ENCODE data around the gene ATP5ME. TPM values are rescaled to one million over a fixed set of nuclear protein-coding genes. Genes with fewer than 3 reads are reported as not detected.

Gene ATP5ME
- total RNA-seq, 1 experiment from 2014 or later = 330 TPM

DNA sequence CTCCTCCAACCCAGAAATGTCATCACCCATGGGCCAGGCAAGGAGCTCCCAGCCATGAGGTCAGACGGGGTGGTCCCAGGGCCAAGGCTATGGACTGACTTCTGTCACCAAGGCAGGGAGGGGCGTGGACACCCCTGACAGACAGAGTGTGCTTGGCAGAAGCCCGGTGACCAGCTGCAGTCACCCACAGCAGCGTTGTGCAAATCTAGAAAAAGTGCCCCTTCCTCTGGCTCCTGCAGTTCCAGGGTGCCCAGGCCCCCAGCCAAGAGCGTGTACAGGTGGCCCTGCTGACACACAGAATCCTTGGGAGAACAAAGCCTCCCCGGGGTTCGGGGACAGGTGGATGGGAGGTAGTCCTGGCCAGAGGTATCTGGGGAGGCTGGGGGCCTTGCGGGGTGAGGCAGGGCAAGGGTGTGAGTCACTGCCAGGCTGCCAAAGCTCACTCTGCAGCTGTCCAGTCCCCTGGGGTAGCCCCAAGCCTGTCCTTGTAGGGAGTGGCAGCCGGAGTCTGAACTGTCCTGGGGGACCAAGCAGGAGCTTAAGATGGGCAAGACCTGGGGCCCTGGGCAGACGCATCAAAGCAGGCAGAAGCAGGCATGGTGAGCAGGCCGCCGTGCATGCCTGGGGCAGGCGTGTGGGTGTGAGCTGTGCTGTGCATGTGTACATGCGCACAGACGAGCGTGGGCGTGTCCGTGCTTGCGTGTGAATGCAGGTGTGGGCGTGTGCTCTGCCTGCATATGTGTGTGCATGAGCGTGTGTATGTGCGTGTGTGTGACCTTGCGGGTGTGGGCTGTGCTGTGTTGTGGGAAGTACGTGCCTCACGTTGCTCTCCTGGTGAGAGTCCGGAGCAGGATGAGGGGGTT is 3.6 kb upstream of the ATP5ME start:
- Histone ChIP-seq H3K9me3 (ENCODE audit: control insufficient read depth in 1 of 2, insufficient read depth in 1 of 2, low read depth in 1 of 2, low read length in 2 of 2) (no peaks in the 10 kb centered on the region), H2AFZ (ENCODE audit: low read depth, low read length, poor library complexity, severe bottlenecking) (no peak overlapping the region), H3K4me2 (ENCODE audit: low read length) (peak overlapping the region; percentile 60), H3K4me3 (replicated peaks in 1 of 2; ENCODE audit: low read depth in 1 of 2, low read length in 2 of 2) (peak overlapping the region in 1 of 2 experiments; percentile 17; a peak in 1 of 4 replicates), H3K4me1 (ENCODE audit: control insufficient read depth in 1 of 2, insufficient read depth in 2 of 2, low read length in 2 of 2) (peaks cover 28 to 60% of the 10 kb centered on the region in 2 experiments), H3K27me3 (ENCODE audit: insufficient read depth, low read length) (no peaks in the 10 kb centered on the region), H3K9ac (ENCODE audit: low read length) (peak overlapping the region; percentile 41), H3K79me2 (ENCODE audit: insufficient read depth, low read length) (peaks cover 18% of the 10 kb centered on the region), H4K20me1 (ENCODE audit: insufficient read depth) (no peaks in the 10 kb centered on the region), H3K36me3 (ENCODE audit: control insufficient read depth in 1 of 2, insufficient read depth in 2 of 2, low read length in 2 of 2) (peaks cover 0 to 6% of the 10 kb centered on the region in 2 experiments; a peak in 1 of 4 replicates), H3K9me2 (ENCODE audit: insufficient read depth) (no peaks in the 10 kb centered on the region), H3K27ac (ENCODE audit: low read depth, low read length) (peak overlapping the region; percentile 14; the same call in 1 of the 2 replicates)
- peak; percentile 53 for ATAC-seq
- ChIA-PET POLR2A (no interaction called here), RAD21 (ENCODE audit: low non-redundant PET in 1 of 2, low total read pairs in 2 of 2, uncharacterized antibody in 2 of 2, unreplicated experiment in 2 of 2) (no interaction called here), CTCF (interaction anchor here (1.0 kb wide), 1 partner anchor 9 kb away, joined by 5 read pairs; no protein-coding TSS in a partner anchor)
- peak; percentile 45 for DNase-seq (ENCODE audit: low read depth, low spot score)
- TF ChIP-seq POLR2AphosphoS5 (IDR thresholded peaks at IDR 0.05; ENCODE audit: low read depth, low read length) = peak; percentile 66
- TF ChIP-seq, protein P1, sequence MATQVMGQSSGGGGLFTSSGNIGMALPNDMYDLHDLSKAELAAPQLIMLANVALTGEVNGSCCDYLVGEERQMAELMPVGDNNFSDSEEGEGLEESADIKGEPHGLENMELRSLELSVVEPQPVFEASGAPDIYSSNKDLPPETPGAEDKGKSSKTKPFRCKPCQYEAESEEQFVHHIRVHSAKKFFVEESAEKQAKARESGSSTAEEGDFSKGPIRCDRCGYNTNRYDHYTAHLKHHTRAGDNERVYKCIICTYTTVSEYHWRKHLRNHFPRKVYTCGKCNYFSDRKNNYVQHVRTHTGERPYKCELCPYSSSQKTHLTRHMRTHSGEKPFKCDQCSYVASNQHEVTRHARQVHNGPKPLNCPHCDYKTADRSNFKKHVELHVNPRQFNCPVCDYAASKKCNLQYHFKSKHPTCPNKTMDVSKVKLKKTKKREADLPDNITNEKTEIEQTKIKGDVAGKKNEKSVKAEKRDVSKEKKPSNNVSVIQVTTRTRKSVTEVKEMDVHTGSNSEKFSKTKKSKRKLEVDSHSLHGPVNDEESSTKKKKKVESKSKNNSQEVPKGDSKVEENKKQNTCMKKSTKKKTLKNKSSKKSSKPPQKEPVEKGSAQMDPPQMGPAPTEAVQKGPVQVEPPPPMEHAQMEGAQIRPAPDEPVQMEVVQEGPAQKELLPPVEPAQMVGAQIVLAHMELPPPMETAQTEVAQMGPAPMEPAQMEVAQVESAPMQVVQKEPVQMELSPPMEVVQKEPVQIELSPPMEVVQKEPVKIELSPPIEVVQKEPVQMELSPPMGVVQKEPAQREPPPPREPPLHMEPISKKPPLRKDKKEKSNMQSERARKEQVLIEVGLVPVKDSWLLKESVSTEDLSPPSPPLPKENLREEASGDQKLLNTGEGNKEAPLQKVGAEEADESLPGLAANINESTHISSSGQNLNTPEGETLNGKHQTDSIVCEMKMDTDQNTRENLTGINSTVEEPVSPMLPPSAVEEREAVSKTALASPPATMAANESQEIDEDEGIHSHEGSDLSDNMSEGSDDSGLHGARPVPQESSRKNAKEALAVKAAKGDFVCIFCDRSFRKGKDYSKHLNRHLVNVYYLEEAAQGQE (IDR thresholded peaks at IDR 0.05; ENCODE audit: low read depth) = no peak
- BruUV-seq (replicated peaks) = no TSS peak
- intact Hi-C loops (cut with micrococcal nuclease) = loop anchor here (10.0 kb wide), 1 partner anchor 203 kb away; no protein-coding TSS in a partner anchor

DNA sequence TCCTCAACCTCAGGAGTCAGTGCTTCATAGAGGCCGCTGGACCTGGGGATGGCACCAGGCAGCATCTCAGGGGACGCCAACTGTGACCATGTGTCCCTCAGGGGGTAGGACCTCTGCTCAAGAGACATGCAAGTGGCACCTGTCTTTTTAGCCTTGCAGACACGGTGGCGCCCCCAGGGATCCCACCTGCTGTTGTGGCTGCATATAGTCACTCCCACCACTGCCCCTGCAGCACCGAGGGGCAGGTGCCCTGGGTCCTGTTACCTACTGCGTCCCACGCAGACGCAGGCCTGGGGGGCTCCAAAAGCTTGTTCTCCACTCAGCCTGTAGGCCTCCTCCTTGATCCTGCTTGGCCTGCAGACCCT is 2.8 kb upstream of the ATP5ME start:
- Histone ChIP-seq H3K9me3 (ENCODE audit: control insufficient read depth in 1 of 2, insufficient read depth in 1 of 2, low read depth in 1 of 2, low read length in 2 of 2) (no peaks in the 10 kb centered on the region), H3K4me2 (ENCODE audit: low read length) (no peak overlapping the region), H3K9me2 (ENCODE audit: insufficient read depth) (no peaks in the 10 kb centered on the region), H3K36me3 (ENCODE audit: control insufficient read depth in 1 of 2, insufficient read depth in 2 of 2, low read length in 2 of 2) (peaks cover 5 to 14% of the 10 kb centered on the region in 2 experiments), H3K27me3 (ENCODE audit: insufficient read depth, low read length) (no peaks in the 10 kb centered on the region), H4K20me1 (ENCODE audit: insufficient read depth) (no peaks in the 10 kb centered on the region), H3K27ac (ENCODE audit: low read depth, low read length) (peak overlapping the region; percentile 3; the same call in 1 of the 2 replicates), H3K4me3 (replicated peaks in 1 of 2; ENCODE audit: low read depth in 1 of 2, low read length in 2 of 2) (no peak overlapping the region), H3K4me1 (ENCODE audit: control insufficient read depth in 1 of 2, insufficient read depth in 2 of 2, low read length in 2 of 2) (peaks cover 24 to 55% of the 10 kb centered on the region in 2 experiments), H3K9ac (ENCODE audit: low read length) (no peak overlapping the region), H3K79me2 (ENCODE audit: insufficient read depth, low read length) (peaks cover 26% of the 10 kb centered on the region), H2AFZ (ENCODE audit: low read depth, low read length, poor library complexity, severe bottlenecking) (no peak overlapping the region)
- no peak for DNase-seq (ENCODE audit: low read depth, low spot score)
- RAD21 ChIA-PET (ENCODE audit: low non-redundant PET in 1 of 2, low total read pairs in 2 of 2, uncharacterized antibody in 2 of 2, unreplicated experiment in 2 of 2) = no interaction called here
- no peak for ATAC-seq
- BruUV-seq (replicated peaks) = no TSS peak
- intact Hi-C loops (cut with micrococcal nuclease) = loop anchor here (10.0 kb wide), 1 partner anchor 202 kb away; no protein-coding TSS in a partner anchor
- POLR2A ChIA-PET = no interaction called here
- CTCF ChIA-PET = no interaction called here
- no peak for TF ChIP-seq CBX3 (IDR thresholded peaks at IDR 0.05; ENCODE audit: low read depth)
- no peak for TF ChIP-seq FOSL1 (IDR thresholded peaks at IDR 0.05; ENCODE audit: low read depth)
- TF ChIP-seq, protein P1 (IDR thresholded peaks at IDR 0.05; ENCODE audit: low read depth) = no peak
- TF ChIP-seq SIN3A (IDR thresholded peaks at IDR 0.05; ENCODE audit: low read depth) = no peak
- TF ChIP-seq, protein P2, sequence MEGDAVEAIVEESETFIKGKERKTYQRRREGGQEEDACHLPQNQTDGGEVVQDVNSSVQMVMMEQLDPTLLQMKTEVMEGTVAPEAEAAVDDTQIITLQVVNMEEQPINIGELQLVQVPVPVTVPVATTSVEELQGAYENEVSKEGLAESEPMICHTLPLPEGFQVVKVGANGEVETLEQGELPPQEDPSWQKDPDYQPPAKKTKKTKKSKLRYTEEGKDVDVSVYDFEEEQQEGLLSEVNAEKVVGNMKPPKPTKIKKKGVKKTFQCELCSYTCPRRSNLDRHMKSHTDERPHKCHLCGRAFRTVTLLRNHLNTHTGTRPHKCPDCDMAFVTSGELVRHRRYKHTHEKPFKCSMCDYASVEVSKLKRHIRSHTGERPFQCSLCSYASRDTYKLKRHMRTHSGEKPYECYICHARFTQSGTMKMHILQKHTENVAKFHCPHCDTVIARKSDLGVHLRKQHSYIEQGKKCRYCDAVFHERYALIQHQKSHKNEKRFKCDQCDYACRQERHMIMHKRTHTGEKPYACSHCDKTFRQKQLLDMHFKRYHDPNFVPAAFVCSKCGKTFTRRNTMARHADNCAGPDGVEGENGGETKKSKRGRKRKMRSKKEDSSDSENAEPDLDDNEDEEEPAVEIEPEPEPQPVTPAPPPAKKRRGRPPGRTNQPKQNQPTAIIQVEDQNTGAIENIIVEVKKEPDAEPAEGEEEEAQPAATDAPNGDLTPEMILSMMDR (IDR thresholded peaks at IDR 0.05 in 2 of 3, conservative IDR thresholded peaks at IDR 0.05 in 1 of 3; ENCODE audit: borderline replicate concordance in 1 of 3, insufficient read depth in 1 of 3, low read depth in 2 of 3, low read length in 2 of 3) = no peak
- no peak for TF ChIP-seq JUND (IDR thresholded peaks at IDR 0.05)
- TF ChIP-seq EGR1 (IDR thresholded peaks at IDR 0.05; ENCODE audit: low read depth) = no peak
